HG02885 (cell line): ENCODE measurements around the gene NRARP.

Source experiments
- ATAC-seq: cut with Tn5 transposase; IDR thresholded peaks from one replicate; pipeline ENCODE4 v1.9.1; 2021; ENCODE audit warnings: mild to moderate bottlenecking; ENCODE audit not compliant: unreplicated experiment, poor library complexity

Gene NRARP

GRCh38 chr9:137300567-137301080 is 1.4 kb downstream of the NRARP start:
- ATAC-seq: no peak

DNA sequence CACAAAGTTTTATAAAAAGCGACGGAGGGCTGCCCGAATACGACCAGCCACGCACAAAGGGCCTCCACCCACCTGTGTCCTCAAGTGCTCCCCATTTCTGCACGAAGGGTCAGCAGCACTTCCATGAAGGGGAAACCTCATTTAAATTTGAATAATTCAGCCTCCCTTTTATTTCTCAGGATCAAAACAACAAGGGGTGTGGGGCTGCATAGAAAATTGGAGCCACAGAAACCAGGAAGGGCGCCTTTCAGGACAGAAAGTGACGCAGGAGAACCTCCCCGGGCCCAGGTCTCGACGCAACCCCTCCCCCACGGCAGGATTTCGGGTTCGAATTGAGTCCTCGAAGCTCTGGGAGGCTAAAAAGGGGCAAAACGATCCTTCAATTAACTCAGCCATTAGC is 2.1 kb downstream of the NRARP start:
- ATAC-seq: no peak

- ATAC-seq: no peak
These were observed 2.9 kb downstream of the NRARP start for GRCh38 chr9:137299203-137299565.

GRCh38 chr9:137298401-137299202 is 3.5 kb downstream of the NRARP start:
- no peak for ATAC-seq

- ATAC-seq: no peak
These were observed 4.1 kb downstream of the NRARP start for GRCh38 chr9:137297966-137298365.

DNA sequence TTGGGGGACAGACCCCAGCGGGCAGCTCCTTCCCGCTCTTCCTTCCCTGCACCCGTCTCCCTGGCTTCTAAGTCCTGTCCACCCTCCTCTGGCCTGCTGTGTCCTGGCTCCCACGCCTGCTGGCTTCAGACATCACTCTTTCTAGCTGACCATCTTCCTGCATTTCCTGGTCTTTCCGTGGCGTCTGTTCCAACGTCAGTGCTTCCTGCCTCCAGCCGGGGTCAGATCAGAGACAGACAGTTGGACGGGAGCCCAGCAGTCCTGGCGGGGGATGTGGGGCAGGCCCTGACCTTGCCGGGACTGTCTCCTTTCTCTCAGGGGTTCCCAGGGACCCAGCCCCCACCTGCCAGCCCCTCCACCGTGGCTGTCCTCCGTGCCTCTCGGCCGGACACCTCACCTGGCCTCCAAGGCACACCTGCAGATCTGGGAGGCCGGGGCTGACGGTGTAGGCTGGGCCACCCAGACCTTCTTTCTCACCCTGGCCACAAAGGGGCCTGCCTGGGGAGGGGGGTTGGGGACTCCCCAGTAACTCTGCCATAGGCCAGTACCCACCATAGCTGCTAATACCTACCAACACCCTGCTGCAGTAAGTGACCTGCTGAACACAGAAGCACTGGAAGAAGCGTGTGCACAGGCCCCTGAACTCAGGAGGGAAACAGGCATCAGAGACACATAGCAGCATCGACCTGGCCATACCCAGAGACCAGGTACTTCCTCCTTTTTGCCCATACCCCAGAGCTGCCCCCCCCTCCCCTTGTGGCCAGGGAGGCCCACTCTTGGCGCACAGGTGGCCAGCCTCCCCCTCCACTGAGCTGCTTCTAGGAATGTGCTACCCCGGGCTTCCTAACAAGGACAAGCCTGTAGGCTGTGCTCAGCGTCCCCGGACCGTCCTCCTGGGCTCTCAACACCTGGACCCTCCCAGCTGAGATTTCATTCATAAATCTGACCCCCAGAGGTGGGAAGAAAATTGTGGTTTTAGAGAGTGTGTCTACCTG is 5.1 kb downstream of the NRARP start:
- ATAC-seq: no peak

GRCh38 chr9:137295849-137296669 is 6.0 kb downstream of the NRARP start:
- no peak for ATAC-seq

DNA sequence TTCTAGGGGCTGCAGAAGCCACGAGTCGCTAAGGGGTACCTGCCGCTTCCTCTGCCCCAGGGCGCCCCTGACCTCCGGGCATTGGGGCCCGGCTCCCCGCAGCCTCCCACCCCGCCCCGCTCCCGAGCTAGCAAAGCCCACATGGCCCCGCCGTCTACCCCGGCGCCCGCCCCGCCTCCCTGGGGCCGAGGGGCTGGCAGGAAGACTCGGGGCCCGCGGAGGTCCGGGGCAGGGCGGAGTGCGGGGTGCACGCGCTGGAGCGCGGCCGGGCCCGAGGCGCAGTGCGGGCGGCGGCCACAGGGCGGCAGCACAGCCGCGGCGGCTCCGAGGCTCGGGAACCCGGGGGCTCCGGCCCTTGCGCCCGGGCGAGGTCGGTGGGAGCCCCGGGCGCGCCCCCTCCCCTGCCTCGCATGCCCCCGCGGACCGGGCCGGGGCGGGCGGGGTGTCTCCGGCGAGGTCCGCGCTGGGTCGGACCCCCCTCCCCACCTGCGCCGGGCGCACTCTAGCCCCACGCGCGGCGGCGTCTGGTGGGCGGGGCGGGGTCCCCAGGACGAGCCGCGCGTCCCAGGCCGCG is 6.7 kb downstream of the NRARP start:
- no peak for ATAC-seq

DNA sequence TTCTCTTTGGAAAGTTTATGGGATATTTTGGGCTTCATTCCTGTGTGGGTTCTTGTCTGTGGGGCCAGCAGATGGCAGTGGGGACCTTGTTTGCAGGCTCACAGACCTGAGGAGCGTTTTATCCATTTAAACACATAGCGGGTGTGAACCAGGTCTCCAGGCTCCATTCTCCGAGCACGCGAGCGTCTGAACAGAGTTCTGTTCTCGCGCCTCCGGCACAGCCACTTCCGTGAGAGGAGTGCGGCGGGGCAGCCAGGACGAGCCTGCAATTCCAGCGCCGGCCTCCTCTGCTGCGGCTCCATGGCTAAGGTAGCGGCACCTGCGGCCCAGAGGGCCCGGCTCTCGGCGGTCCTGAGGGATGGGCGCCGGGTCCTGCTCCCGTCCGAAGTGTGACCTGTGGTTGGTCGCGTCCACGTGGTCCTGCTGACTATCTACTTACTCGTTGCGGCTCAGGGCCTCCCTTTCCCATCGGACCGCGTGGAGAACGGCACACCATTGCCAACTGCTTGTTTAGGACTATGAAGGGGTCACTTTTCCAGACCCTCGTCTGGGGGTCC is 7.3 kb downstream of the NRARP start:
- ATAC-seq: no peak

DNA sequence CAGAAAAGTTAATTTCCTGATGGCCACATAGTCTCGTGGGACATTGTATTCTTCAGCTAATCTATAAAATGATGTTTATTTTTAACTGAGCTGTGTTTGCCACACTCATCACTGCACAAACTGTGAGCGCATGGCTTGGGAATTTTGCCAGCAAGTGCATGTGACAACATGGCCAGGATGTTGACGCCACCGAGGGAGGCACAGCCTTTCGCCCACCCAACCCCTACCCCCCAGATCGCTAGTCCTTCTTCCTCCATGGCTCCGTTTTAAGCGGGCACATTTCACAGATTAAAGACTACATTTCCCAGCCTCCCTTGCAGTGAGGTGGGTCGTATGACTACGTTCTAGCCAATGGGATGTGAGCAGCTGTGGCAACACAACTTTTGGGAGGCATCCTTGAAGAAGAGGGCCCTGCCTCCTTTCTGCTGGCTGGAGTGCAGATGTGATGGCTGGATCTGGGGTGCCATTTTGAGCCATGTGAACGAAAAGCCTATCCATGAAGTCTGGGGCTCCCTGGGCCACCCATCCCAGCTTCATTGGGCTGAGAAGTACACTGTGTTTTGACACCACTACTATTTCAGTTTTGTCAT is 7.9 kb downstream of the NRARP start:
- no peak for ATAC-seq

DNA sequence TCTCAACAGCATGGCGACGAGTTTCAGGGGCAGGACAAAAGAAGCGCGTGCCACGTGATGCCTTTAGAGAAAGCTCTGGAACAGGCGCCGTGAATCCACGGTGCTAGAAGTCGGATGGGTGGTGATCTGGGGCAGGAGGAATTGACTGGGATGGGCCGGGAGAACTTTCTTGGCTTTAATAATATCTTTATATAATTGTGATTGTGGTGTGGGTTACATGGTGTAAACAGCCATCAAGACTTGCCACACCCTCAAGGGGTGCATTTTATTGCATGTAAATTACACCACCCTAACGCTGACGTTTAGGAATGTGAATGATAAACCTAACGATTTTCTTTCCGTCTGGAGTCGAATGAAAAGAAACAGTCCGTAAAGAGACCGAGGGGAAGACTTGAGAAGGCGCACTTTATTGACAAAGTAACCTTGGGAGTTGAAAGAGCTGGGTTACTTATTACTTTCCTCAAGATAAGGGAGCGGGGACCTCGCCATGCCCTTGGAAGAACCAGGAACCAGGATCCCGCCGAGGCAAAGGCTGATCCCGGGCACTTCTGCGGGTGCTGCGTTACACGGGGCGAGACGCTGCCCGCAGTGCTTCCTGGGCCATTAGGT is 8.5 kb downstream of the NRARP start:
- ATAC-seq: no peak

GRCh38 chr9:137293094-137293481 is 9.0 kb downstream of the NRARP start:
- no peak for ATAC-seq

GRCh38 chr9:137286975-137287383 is 15.1 kb downstream of the NRARP start:
- ATAC-seq: no peak

DNA sequence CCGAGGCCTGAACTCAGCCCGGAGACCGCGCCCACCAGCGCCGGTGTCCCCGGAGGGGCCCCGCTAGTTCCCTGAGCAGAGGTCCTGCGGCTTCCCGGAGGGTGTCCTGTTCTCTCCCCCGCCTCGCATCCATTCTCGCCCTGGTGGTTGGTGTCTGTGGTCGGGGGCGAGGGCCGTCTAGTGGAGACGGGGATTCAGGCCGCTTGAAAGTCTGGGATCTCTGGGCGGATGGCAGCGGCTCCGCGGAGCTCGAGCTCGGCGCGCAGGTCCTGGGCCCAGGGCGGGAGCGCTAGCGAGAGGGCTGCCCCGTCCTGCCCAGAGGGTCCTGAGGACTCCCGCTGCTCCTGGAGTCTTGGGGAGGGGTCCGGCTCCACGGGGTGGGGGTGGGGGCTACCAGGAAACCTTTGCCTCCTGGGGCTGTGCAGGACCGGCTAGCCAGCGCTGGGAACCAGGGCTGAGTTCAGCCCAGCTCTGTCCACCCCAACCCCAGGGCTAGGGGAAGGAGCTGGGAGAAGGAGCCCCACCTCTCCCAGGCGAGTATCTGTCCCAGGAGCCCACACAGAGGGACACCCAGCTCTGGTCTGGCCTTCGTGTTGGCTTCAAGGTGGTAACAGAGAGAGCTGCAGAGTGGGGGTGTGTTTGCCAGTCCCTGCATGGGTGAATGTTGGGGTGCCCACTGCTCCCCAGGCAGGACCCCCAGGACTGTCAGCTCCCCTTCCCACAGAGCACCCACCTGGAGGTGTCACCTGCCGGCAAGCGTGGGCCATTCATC is 20.5 kb downstream of the NRARP start:
- no peak for ATAC-seq

- ATAC-seq: no peak
These were observed 21.4 kb downstream of the NRARP start for GRCh38 chr9:137280474-137281344.

GRCh38 chr9:137279741-137280473 is 22.2 kb downstream of the NRARP start:
- ATAC-seq: no peak
